GM21367 (cell line): ENCODE data around the gene ZC2HC1C.
"Not testable (repeated sequence)": the region's sequence is repeated elsewhere in the genome, so short reads cannot be mapped to it uniquely, and the experiment has no call there.

ENCODE experiments used
- ATAC-seq: cut with Tn5 transposase; IDR thresholded peaks from one replicate; pipeline ENCODE4 v1.9.1; 2021; ENCODE audit not compliant: unreplicated experiment

The ZC2HC1C gene

GRCh38 chr14:75094896-75095295, 25.5 kb downstream of the ZC2HC1C start:
- ATAC-seq: no peak

- no peak for ATAC-seq
Measured at GRCh38 chr14:75095690-75096089, 26.2 kb downstream of the ZC2HC1C start.

GRCh38 chr14:75096959-75097358, 27.5 kb downstream of the ZC2HC1C start:
- no peak for ATAC-seq

GRCh38 chr14:75098212-75098611, 28.8 kb downstream of the ZC2HC1C start:
- ATAC-seq: no peak

- no peak for ATAC-seq
Measured at GRCh38 chr14:75098682-75099081, 29.2 kb downstream of the ZC2HC1C start.

- ATAC-seq: no peak
Measured at GRCh38 chr14:75101491-75101890, 32.0 kb downstream of the ZC2HC1C start.

- ATAC-seq: no peak
Measured at GRCh38 chr14:75107186-75107585, 37.7 kb downstream of the ZC2HC1C start.

- no peak for ATAC-seq
Measured at GRCh38 chr14:75109877-75110276, 40.4 kb downstream of the ZC2HC1C start.

- no peak for ATAC-seq
Measured at GRCh38 chr14:75113932-75114539, 44.6 kb downstream of the ZC2HC1C start.

GRCh38 chr14:75119056-75119455, 49.6 kb downstream of the ZC2HC1C start:
- ATAC-seq: no peak

- ATAC-seq: no peak
Measured at GRCh38 chr14:75120541-75121291, 51.3 kb downstream of the ZC2HC1C start.

- no peak for ATAC-seq
Measured at GRCh38 chr14:75121552-75121951, 52.1 kb downstream of the ZC2HC1C start.

GRCh38 chr14:75123991-75124390, 54.5 kb downstream of the ZC2HC1C start:
- no peak for ATAC-seq

- ATAC-seq: no peak
Measured at GRCh38 chr14:75125617-75126016, 56.2 kb downstream of the ZC2HC1C start.

- no peak for ATAC-seq
Measured at GRCh38 chr14:75126121-75126544, 56.7 kb downstream of the ZC2HC1C start.

- peak; percentile 61 for ATAC-seq
Measured at GRCh38 chr14:75126679-75127473, 57.4 kb downstream of the ZC2HC1C start, which contains the start of gene NEK9. NEK9 (minus strand) TSS chr14:75127048; CDS start chr14:75126921, 127 bp downstream.

- not testable (repeated sequence) for ATAC-seq
Measured at GRCh38 chr14:75127474-75127820, 58.0 kb downstream of the ZC2HC1C start.

GRCh38 chr14:75127903-75128595, 58.6 kb downstream of the ZC2HC1C start:
- no peak for ATAC-seq

- no peak for ATAC-seq
Measured at GRCh38 chr14:75128596-75128990, 59.2 kb downstream of the ZC2HC1C start.
